Measurements from ENCODE around the gene COA7.

COA7 gene

GRCh38 chr1:52645261-52645660, 52.9 kb downstream of the COA7 start:
- no peak for DNase-seq
- Histone ChIP-seq H3K27me3 (ENCODE audit: insufficient read depth, low read depth, severe bottlenecking) (no peaks in the 10 kb centered on the region), H3K27ac (no peak overlapping the region), H3K9me3 (ENCODE audit: severe bottlenecking) (no peaks in the 10 kb centered on the region), H3K36me3 (no peaks in the 10 kb centered on the region), H3K4me3 (ENCODE audit: low read depth, low read length) (no peak overlapping the region)
- TF ChIP-seq CTCF (IDR thresholded peaks at IDR 0.05; ENCODE audit: low read depth, low read length), result no peak

GRCh38 chr1:52641307-52641706, 56.8 kb downstream of the COA7 start:
- no peak for TF ChIP-seq CTCF (IDR thresholded peaks at IDR 0.05; ENCODE audit: low read depth, low read length)
- DNase-seq, result no peak
- no peak overlapping the region for H3K4me3 ChIP-seq (ENCODE audit: low read depth, low read length)
- no peaks in the 10 kb centered on the region for H3K36me3 ChIP-seq
- no peaks in the 10 kb centered on the region for H3K27me3 ChIP-seq (ENCODE audit: insufficient read depth, low read depth, severe bottlenecking)
- H3K27ac ChIP-seq, result no peak overlapping the region
- no peaks in the 10 kb centered on the region for H3K9me3 ChIP-seq (ENCODE audit: severe bottlenecking)

GRCh38 chr1:52640697-52641096, 57.5 kb downstream of the COA7 start:
- Histone ChIP-seq H3K36me3 (no peaks in the 10 kb centered on the region), H3K27ac (no peak overlapping the region), H3K9me3 (ENCODE audit: severe bottlenecking) (no peaks in the 10 kb centered on the region), H3K4me3 (ENCODE audit: low read depth, low read length) (no peak overlapping the region), H3K27me3 (ENCODE audit: insufficient read depth, low read depth, severe bottlenecking) (no peaks in the 10 kb centered on the region)
- no peak for DNase-seq
- no peak for TF ChIP-seq CTCF (IDR thresholded peaks at IDR 0.05; ENCODE audit: low read depth, low read length)

- Histone ChIP-seq H3K9me3 (ENCODE audit: severe bottlenecking) (no peaks in the 10 kb centered on the region), H3K36me3 (no peaks in the 10 kb centered on the region), H3K27ac (no peak overlapping the region), H3K4me3 (ENCODE audit: low read depth, low read length) (no peak overlapping the region), H3K27me3 (ENCODE audit: insufficient read depth, low read depth, severe bottlenecking) (peaks cover 2% of the 10 kb centered on the region)
- no peak for DNase-seq
- no peak for TF ChIP-seq CTCF (IDR thresholded peaks at IDR 0.05; ENCODE audit: low read depth, low read length)
Observed at GRCh38 chr1:52637946-52638345, 60.2 kb downstream of the COA7 start.

DNA sequence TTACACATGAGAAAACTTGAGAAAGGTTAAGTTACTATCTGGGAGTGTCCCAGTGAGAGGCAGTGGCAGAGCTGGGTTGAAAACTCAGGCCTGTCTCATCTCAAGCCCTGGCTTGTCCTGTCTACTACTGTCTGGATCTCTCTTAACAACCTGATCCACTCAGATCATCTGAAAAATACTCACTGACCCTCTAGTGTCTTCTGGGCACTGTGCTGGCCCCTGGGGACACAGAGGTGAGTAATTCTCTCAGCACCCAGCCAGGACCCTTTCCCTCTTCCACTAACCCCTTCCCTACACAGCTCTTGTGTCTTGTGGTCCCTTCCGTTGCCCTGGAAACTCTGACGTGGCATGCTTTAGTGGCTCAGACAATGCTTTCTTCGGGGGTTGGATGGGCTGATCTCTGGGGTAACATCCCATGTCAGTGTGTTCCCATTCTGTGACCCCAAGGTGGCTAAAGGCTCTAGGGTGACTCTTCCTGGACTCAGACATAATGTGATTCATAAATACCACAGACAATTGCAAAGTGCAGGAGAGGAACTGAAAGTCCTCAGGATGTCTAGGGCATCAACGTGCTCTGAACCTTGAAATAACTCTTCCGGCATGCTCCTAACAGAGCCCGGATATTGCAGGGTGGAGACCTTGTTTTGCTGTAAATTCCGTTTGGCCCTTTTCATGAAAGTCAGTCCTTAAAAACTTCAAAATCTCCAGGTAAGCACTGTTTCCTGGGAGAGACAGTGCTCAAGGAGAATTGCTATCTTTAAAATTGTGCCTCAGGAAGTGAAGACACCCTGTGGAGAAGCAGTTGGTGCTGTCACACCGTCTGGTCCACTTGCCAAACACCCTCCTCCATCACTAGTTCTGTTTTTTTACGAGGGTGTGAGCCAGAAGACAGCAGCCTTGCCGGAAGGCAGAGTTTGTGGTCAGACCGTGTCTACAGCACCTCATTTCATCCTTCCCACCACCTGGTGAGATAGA, 61.1 kb downstream of the COA7 start:
- Histone ChIP-seq H3K4me3 (ENCODE audit: low read depth, low read length) (no peak overlapping the region), H3K27me3 (ENCODE audit: insufficient read depth, low read depth, severe bottlenecking) (peaks cover 2% of the 10 kb centered on the region), H3K9me3 (ENCODE audit: severe bottlenecking) (no peaks in the 10 kb centered on the region), H3K27ac (no peak overlapping the region), H3K36me3 (no peaks in the 10 kb centered on the region)
- no peak for DNase-seq
- TF ChIP-seq CTCF (IDR thresholded peaks at IDR 0.05; ENCODE audit: low read depth, low read length), result no peak
